H7 (cell line): Measurements from ENCODE around the gene C15orf39. TPM values are rescaled to one million over a fixed set of nuclear protein-coding genes. Genes with fewer than 3 reads are reported as not detected.
"Not testable (repeated sequence)": the region's sequence is repeated elsewhere in the genome, so short reads cannot be mapped to it uniquely, and the experiment has no call there.

Experiments used
- DNase-seq: peaks from one replicate; pipeline ENCODE4 v3.0.0; 2012
- H3K27me3 ChIP-seq: 2 replicates; pipeline ENCODE4 v1.6.0; 2011; ENCODE audit warnings: mild to moderate bottlenecking, low read length; ENCODE audit not compliant: control insufficient read depth, insufficient read depth
- H3K36me3 ChIP-seq: replicated peaks from 2 replicates; pipeline ENCODE4 v1.5.1; 2011; ENCODE audit warnings: low read length; ENCODE audit not compliant: control insufficient read depth, insufficient read depth
- H3K4me3 ChIP-seq: 2 replicates; pipeline ENCODE4 v1.5.1; 2011; ENCODE audit warnings: low read depth, mild to moderate bottlenecking, control low read depth, low read length, moderate library complexity; ENCODE audit not compliant: insufficient read depth
- total RNA-seq: library from RNA; depleted of rRNA; stranded (reverse); fragments of >200 nt; shearing (Covaris generic); gene quantifications from 2 replicates; pipeline ENCODE4 v1.2.3, GENCODE V29; 2014; rRNA removed

The C15orf39 gene
- total RNA-seq, 1 experiment from 2014 or later: 37.1 TPM

GRCh38 chr15:75258620-75259343 is 57.1 kb downstream of the C15orf39 start:
- not testable (repeated sequence) for H3K4me3 ChIP-seq, DNase-seq, H3K27me3 ChIP-seq, H3K36me3 ChIP-seq

- not testable (repeated sequence) for H3K36me3 ChIP-seq, DNase-seq, H3K27me3 ChIP-seq, H3K4me3 ChIP-seq
Measured at GRCh38 chr15:75259873-75260272, 58.2 kb downstream of the C15orf39 start.

Other genes starting within 250 kb of the C15orf39 start
- gene RPP25, start 245.1 kb upstream of the C15orf39 start, total RNA-seq: 40.0 and 40.3 TPM in 2 replicates
- 17.7 and 23.0 TPM in 2 replicates for gene SCAMP5, start 206.3 kb upstream of the C15orf39 start, total RNA-seq
- gene PPCDC, start 178.3 kb upstream of the C15orf39 start, total RNA-seq: 34.4 and 35.2 TPM in 2 replicates
- 0.07 and 0.24 TPM in 2 replicates for gene GOLGA6C, start 56.5 kb downstream of the C15orf39 start, total RNA-seq
- gene GOLGA6D, start 81.0 kb downstream of the C15orf39 start, total RNA-seq: 0.28 and 1.1 TPM in 2 replicates
- 125 and 169 TPM in 2 replicates for gene COMMD4, start 134.2 kb downstream of the C15orf39 start, total RNA-seq
- 14.7 and 23.8 TPM in 2 replicates for gene NEIL1, start 145.2 kb downstream of the C15orf39 start, total RNA-seq
- 79.8 and 118 TPM in 2 replicates for gene MAN2C1, start 166.7 kb downstream of the C15orf39 start, total RNA-seq
- gene SIN3A, start 249.8 kb downstream of the C15orf39 start, total RNA-seq: 42.7 and 44.9 TPM in 2 replicates